GM12873 (cell line): ENCODE results near the gene GSTO2.

Experiments
- TF ChIP-seq, protein P1 (sequence below): IDR thresholded peaks from 2 replicates; pipeline ENCODE4 v1.5.1; 2012; ENCODE audit warnings: low read depth, mild to moderate bottlenecking, moderate library complexity, low read length, control low read depth; ENCODE audit not compliant: insufficient read depth; ENCODE audit errors: missing control alignments

Gene GSTO2

DNA sequence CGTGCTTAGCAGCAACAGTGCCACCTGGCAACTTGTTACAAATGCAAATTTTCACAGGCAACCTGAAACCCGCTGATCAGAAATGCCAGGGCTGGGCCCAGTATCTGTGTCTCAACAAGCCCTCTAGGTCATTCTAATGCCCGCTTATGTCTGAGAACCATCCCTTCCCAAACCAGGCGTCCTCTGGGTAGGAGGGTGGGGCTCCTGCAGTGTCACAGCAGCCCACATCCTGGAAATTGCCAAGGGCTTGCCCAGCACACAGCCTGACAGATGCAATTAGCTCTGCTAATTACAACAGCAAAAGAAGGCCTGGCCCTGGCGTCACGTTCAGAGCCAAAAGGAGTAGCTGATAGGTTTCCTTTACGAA lies 53.4 kb downstream of the GSTO2 start:
- TF ChIP-seq, protein P1, sequence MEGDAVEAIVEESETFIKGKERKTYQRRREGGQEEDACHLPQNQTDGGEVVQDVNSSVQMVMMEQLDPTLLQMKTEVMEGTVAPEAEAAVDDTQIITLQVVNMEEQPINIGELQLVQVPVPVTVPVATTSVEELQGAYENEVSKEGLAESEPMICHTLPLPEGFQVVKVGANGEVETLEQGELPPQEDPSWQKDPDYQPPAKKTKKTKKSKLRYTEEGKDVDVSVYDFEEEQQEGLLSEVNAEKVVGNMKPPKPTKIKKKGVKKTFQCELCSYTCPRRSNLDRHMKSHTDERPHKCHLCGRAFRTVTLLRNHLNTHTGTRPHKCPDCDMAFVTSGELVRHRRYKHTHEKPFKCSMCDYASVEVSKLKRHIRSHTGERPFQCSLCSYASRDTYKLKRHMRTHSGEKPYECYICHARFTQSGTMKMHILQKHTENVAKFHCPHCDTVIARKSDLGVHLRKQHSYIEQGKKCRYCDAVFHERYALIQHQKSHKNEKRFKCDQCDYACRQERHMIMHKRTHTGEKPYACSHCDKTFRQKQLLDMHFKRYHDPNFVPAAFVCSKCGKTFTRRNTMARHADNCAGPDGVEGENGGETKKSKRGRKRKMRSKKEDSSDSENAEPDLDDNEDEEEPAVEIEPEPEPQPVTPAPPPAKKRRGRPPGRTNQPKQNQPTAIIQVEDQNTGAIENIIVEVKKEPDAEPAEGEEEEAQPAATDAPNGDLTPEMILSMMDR: no peak

DNA sequence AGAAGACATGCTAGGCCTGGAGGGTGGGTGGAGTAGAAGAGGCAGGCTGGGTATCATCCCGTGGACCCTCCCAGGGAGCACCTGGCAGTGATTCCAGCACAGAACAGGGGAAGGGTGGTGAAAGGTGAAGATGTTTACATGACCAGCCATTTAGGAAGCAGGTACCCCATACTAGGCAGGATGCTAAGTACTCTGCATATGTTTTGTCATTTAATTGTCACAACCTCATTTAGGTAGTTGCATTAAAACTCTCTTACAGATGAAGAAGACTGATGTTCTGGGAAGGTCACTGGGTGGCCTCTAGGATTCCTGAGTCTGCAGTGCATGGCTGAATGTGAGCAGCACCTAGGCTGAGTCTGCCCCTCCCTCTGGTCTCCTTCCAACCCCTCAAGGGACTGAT lies 54.1 kb downstream of the GSTO2 start:
- TF ChIP-seq, protein P1: no peak

DNA sequence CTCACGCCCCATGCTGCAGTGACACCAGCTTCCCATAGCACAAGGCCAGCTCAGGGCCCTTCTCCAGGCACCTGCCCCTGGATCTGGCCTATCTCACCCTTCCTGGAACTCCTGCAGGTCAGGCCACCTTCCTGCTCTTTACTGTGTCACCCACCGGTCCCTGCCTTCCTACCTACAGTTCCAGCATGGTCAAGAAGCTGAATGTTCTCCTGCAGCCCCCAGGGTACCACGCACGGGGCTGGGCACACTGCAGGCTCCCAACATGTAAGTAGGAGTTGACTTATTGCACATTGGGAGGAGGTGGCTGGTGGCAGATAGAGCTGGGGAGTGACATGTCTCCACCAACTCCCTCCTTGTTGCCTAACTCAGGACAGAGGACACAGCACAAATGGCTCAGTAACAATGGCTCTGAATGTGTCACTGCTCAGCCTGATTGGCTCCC lies 54.8 kb downstream of the GSTO2 start:
- TF ChIP-seq, protein P1: no peak

DNA sequence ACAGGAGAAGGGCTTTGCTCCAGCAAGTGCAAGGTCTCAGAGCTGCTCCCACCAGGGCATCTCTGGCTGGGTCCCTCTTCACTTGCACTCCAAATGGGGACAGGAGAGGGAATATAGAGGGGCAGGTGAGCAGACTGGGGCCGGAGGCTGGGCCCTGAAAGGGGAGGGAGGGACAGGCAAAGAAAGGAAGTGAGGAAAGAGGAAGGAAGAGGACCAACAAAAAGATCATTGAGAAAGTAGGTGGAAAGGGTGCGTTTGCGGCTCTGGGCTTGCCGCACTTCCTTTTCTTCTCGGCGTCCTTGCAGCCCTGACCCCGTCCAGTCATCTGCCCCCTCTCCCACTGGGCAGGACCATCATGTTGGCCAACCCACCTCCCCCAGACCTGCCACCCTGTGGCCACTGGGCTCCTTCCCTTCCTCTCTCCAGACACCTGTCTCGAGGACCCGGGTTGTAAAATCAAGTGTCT lies 55.3 kb downstream of the GSTO2 start:
- TF ChIP-seq, protein P1: no peak

DNA sequence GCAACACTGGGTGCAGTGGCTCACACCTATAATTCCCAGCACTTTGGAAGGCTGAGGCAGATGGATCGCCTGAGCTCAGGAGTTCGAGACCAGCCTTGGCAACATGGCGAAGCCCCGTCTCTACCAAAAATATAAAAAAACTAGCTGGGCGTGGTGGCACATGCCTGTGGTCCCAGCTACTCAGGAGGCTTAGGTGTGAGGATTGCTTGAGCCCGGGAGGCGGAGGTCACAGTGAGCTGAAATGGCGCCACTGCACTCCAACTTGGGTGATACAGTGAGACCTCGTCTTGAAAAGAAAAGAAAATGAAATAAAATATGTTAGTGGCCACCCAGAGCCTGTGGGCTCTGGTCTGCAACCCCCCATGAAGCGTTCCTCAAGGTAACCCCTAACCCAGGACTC lies 55.9 kb downstream of the GSTO2 start:
- TF ChIP-seq, protein P1: no peak

DNA sequence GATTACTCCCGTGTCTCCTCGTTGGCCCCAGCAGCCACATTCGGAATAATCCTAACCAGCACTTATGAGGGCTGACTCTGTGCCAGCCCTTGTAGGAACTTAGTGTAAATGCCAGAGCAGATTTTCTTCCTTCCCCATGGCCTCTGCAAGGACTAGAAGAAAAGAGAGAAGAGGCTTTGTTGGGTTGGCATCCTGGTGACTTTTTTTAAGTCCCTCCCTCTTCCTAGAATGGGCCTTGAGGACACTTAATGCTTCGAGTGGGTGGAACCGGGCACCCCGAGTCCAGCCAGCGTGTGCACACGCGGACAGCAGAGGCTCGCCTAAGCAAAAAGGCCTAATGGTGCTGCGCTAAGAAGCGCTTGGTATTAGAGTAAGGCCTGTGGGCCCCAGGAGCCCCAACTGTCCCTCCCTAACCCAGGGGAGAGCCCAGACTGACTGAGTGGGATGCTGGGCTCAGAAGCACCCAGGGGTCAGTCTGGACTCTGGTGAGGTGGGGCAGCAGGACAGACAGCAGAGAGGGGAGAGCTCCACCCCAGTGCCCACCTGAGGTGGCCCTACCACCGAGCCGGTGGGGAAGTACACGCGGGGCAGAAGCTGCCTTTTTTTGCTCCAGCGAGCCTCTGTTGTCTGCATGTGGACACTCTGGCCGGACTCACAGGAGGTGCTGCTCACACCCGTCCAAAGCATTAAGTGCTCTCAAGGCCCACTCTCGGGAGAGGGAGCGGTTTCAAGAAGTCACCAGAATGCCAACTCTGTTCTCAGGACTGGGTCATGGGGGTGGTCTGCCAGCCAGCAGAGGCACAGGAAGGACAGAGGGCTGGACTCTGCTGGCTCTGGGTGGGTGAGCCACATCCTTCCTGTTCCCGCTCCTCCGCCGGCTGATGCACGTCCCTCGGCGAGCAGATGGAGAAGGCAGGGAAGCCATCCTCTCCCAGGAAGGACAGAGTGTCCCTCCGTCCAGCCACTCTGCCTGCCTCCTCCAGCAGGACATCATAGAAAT lies 56.8 kb downstream of the GSTO2 start:
- TF ChIP-seq, protein P1: no peak

DNA sequence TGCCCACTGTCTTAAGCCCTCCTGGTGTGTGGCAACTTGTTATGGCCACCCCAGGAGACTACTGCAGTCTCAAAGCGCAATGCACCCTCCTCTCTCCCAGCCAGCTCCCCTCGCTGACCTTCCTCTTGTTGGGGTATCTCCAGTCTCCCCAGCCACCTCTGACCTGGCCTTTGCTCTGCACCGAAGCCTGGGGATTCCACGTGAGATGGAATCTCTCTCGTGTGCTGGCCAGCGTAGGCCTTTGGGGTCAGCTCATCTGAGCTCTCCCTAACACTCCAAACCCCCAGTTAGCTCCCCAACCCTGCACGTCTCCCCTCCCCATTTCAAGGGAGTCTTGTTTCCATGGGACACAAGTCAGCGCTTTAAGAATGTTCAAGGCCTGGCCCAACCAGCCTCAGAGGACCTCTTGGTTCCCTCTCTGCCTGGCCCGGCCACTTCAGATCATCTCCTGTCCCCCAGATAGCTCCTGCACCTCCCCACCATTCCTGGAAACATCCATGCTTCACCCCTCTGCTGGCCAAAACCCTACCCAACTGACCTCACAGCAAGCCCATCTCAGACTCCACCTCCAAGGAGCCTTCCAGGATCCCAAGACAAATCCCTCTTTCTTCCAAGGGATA lies 58.1 kb downstream of the GSTO2 start:
- TF ChIP-seq, protein P1: no peak
